Inferior parietal cortex (tissue), 1 donor: ENCODE results near the gene SLX4.
A peak's percentile ranks its signal among the peaks of the same experiment; 100 is the strongest.
"Not testable (repeated sequence)": the region's sequence is repeated elsewhere in the genome, so short reads cannot be mapped to it uniquely, and the experiment has no call there.

ENCODE experiments used
- DNase-seq: peaks from one replicate; pipeline ENCODE4 v3.0.0-alpha.2; 2016; ENCODE audit errors: extremely low spot score

SLX4 gene, protein sequence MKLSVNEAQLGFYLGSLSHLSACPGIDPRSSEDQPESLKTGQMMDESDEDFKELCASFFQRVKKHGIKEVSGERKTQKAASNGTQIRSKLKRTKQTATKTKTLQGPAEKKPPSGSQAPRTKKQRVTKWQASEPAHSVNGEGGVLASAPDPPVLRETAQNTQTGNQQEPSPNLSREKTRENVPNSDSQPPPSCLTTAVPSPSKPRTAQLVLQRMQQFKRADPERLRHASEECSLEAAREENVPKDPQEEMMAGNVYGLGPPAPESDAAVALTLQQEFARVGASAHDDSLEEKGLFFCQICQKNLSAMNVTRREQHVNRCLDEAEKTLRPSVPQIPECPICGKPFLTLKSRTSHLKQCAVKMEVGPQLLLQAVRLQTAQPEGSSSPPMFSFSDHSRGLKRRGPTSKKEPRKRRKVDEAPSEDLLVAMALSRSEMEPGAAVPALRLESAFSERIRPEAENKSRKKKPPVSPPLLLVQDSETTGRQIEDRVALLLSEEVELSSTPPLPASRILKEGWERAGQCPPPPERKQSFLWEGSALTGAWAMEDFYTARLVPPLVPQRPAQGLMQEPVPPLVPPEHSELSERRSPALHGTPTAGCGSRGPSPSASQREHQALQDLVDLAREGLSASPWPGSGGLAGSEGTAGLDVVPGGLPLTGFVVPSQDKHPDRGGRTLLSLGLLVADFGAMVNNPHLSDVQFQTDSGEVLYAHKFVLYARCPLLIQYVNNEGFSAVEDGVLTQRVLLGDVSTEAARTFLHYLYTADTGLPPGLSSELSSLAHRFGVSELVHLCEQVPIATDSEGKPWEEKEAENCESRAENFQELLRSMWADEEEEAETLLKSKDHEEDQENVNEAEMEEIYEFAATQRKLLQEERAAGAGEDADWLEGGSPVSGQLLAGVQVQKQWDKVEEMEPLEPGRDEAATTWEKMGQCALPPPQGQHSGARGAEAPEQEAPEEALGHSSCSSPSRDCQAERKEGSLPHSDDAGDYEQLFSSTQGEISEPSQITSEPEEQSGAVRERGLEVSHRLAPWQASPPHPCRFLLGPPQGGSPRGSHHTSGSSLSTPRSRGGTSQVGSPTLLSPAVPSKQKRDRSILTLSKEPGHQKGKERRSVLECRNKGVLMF (N-terminal part only)

DNA sequence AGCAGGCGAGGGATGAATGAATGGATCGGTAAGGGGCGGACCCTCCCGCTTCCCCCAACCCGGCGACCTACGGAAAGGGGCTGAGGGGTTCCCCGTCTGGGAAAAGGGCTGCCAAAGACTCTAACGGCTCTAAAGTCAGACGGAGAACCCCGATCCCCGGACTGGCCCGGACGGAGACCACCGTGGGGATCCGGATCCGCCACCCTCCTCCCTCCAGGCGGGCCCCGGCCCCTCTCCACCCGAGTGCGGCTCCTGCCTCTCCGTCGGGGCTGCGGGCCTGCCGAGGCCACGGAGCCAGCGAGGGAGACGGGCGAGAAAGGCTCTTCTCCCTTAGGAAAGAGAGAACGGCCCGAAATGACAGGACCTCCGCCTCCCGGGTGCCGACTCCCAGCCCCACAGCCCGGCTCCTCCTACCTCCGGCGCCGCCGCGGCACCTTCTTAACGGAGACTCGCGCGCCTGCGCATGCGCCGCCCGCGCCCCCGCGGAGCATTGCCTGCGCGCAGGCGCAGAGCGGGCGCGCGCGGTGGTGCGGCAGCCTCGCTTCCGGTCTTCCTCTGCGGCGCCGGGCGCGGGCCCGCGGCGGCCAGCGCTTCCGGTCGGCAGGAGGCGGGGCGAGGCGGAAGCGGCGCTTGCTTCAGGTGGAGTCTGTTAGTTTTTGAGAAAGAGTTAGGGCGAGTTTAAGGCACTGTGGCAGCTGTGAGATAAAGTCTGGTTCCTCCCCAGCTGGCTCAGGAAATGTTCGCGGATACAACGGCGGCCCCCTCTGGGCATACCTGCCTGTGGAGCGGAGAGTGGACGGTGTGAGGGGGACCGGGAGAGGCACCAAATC is at the start of gene SLX4:
Gene SLX4 (minus strand): TSS at position 461 of the 830 bp plus-strand sequence. CDS start 2,642 bp downstream, outside the sequence.
- DNase-seq: peak; percentile 87

DNA sequence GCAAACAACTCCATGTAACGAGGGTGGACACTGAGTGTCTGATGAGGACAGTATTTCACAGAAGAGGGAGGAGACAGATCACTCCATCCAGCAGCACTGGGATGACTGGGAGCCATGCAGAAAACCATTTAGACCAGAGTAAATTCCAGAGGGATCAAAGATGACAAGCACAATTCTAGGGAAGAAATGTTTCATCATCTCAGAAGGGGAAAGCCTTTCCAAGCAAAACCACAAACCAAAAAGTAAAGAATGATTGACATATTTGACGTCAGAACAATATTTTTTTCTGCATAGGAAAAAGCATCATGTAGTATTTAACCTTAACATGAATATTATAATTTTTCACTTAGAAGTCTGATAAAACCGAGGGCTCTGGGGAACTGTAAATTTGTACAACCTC is 47.8 kb upstream of the SLX4 start:
- DNase-seq: no peak

DNA sequence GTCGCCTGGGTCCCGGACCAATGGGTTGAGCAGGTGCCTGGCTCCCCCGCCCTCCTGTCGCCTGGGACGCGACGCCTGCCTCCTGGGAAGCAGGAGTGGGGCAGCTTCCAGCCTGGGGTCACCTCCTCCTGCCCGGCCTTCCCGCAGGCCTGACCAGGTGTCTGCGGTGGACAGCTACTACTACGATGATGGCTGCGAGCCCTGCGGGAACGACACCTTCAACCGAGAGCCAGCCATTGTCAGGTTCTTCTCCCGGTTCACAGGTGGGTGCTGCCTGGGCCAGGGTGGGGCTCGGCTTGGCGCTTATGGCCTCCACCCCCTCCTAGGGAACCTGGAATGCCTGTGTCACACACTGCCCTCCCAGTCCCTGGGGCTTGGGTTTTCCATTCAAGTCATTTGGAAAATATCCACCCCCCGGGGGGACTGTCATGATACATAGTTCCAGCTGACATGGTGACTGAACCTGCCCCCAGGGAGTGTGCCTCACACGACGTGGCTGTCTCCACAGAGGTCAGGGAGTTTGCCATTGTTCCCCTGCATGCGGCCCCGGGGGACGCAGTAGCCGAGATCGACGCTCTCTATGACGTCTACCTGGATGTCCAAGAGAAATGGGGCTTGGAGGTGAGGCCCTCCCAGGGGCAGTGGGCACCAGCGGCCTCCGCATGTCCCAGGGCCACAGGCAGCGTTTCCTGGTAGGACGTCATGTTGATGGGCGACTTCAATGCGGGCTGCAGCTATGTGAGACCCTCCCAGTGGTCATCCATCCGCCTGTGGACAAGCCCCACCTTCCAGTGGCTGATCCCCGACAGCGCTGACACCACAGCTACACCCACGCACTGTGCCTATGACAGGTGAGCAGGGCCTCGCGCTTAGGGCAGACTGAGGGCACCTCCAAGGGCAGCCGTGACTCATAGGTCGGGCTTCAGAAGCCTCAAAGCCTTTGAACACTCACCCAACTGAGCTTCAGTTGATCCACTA is 45.4 kb upstream of the SLX4 start:
- DNase-seq: no peak

DNA sequence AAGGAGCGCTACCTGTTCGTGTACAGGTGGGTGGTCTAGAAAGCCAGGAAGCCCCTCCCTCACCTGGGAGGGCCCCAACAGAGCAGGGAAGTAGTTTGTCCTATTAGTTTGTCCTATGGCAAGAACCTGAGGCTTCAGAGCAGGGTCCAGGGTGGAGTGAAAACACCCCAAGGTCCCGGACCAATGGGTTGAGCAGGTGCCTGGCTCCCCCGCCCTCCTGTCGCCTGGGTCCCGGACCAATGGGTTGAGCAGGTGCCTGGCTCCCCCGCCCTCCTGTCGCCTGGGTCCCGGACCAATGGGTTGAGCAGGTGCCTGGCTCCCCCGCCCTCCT is 44.7 kb upstream of the SLX4 start:
- not testable (repeated sequence) for DNase-seq

DNA sequence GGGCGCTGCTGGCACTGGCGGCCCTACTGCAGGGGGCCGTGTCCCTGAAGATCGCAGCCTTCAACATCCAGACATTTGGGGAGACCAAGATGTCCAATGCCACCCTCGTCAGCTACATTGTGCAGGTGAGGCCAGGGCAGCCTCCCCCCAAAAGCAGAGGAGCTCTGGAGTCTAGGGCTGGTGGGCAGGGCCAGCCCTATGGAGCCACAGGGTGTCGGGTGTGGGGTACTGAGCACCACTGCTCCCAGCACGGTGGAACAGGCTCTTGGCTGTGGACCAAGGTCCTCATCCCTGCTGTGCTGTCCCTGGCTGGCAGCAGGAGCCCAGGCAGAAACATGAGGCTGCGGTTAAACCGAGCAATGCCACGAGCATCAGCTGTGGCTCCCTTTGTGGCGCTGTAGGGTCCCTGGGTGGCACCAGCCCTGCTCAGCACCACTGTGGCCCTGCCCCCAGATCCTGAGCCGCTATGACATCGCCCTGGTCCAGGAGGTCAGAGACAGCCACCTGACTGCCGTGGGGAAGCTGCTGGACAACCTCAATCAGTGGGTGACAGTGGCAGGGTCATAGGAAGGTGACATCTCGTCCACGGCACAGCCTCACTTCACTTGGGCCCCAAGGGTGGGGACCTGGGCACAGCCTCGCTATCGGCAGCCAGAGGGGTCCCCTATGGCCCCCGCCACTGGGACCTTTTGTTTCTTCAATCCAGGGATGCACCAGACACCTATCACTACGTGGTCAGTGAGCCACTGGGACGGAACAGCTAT is 44.2 kb upstream of the SLX4 start:
- no peak for DNase-seq

DNA sequence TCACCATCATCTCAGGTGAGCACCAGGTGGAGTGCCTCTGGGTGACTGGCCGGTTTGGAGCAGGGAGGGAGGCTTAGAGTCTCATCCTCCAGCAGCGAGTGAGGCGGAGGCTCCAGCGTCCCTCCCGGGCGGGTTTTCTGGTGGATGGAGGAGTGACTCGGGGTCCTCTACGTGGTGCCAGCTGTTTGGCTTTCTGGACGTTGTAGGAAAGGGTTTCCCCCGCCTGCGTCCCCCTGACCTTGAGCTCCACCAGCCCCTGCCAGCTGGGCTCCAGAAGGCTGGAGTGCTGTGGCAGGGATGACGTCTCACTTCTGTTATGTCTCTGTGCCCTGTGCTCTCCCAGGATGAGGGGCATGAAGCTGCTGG is 43.6 kb upstream of the SLX4 start:
- no peak for DNase-seq

DNA sequence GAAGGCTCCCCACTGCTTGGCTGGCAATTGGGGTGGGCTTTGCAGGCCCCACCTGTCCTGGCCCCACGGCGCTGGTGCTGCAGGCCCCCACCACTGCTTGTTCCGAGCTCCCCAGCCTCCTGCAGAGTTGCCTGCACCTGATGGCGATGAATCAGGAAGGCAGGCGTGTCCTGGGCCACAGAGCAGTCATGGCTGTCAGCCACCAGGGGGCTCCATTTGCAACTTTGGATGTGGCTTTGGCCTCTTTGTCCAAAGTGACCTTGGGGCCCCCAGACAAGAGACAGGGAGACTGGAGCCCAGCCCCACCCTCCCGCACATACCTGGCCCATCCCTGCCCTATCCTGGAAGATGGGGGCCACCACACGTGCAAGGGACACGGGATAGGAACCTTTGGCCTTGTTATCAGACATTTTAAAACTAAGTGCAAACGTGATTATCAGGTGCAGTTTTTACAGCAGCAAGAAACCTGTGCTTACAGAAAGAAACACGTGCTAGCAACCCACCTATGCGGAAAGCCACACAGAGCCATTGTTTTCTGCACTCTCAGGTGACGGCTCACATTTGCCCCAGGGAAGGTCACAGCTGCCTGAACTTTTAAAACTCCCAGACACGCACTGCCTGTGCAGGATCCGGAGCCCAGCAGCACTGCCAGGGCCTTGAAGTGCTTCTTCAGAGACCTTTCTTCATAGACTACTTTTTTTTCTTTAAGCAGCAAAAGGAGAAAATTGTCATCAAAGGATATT is 43.0 kb upstream of the SLX4 start, which contains the start of gene DNASE1:
Gene DNASE1 (plus strand): TSS at position 443 of the 743 bp plus-strand sequence. CDS start 683 bp downstream, outside the sequence.
- peak; percentile 39 for DNase-seq

DNA sequence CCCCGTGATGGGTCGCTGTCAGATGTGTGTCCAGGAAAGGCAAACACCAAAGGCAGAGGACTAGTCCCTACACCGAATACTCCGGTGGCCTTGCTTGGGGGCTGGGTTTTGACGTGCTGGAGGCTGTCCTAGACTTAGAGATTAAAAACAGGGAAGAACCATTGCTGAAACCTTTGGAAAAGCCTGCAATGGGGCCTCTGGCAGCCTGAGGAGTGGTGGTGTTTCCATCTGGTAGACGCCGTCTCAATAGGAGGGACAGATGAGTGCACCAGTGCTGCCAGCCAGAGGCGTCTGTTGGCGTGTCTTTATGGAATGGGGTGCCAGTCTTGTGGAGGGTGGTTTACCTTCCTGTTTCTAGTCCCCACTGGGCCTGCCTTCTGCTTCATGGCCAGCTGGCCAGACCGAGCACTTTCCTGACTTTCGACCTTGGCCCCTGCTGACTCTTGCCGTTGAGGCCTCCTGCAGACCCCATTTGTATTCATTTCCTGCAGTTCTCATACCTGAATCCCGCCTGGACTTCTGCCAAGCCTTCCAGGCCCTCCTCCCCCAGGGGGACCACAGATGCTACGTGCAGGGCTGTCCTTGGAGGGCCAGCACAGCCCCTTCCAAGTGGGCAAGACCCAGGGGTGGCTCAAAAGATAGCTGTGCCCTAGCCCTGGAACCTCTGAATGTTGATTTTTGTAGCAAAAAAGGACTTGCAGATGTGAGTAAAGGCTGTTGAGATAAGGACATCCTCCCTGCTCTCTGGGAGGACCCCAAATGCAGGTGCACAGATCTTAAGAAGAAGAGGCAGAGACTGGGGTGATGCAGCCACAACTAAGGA is 41.2 kb upstream of the SLX4 start:
- no peak for DNase-seq

DNA sequence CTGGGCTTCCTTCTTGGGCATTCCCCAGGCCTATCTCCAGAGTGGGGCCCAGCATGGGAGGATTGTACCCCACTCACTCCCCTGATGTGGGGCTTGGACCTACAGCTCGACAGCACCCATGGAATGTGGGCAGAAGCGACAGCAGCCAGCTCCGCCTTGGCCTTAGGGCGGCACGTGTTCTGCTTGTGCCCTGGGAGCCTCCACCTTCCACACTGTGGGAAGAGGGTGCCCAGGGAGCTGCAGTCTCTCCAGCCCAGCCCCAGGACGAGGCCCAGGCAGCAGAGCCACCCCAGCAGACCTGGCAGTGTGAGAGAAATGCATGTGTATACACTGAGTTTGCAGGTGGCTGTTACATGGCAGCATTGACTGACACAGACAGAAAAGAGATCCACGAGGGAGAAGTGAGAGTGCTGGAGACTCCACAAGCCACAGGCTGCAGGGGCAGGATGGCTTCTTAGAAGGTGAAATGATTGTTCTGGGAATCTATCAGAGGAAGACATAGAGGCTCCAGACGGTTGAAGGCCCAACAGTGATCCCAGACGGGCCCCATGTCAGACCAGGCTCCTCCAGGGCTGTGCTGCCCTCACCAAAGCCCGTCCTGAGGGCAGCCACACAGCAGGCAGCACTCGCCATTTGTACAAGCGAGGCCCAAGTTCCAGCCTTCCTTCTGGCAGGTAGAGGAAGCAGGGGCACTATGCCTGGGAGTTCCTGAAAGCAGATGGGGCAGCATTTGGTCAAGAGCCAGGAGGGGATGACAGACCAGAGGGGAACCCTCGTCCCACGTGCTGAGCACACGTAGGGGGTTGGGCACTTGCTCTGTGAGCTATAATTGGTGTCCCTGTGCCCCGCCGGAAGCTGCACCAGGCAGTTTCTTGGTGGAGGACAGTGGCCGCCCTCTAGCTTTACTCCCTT is 40.3 kb upstream of the SLX4 start:
- DNase-seq: no peak

DNA sequence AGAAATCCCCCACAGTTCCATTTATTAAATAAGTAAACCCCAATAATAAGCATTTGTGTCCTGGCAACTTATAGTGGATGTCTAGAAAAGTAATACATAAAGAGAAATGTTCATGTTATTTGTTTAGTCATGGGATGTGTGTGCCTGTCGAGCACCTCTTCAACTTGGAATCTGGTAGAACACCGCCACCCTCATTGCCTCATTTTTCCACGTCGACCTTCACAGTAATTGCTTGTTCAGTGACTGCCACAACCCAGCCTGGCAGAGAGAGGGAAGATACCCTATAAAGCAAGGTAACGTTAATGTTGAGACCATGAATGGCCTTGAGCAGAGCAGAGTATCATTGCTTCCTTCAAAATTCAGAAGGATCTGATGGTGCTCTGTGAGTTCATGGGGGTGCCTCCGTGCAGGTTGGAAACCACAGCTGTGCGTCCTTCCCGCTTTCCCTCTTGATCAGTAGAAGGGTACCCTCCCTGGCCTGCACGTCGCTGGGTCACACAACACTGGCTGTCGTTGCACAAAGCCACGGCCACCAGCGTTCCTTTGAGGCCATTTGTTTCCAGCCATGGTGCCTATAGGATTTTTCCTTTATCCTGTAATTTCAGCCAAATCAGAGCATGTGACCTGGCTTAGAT is 39.3 kb upstream of the SLX4 start:
- no peak for DNase-seq

DNA sequence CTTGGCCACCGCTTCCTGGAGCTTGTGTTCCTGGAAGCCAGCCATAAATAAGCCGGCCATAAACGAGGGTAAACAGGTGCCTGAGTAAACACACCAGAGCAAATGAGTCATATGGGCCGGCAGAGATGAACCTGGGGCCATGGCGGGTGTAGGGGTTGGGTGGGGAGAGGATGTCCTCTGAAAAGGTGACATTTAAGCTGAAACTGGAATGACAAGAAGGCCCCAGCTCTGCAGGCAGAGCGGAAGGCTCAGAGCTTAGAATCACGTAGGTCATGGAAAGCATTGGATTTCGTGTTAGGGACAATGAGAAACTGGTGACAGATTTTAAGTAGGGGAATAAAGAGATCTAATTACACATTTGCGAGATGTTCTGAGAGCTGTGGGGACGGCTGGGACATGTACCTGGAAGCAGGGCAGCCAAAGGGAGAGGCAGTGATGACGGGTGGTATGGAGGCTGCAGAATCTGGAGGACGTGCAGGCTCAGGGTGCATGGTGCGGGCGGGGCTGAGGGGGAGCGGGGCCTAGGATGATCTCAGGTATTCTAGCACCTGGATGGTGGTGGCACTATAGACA is 35.0 kb upstream of the SLX4 start:
- no peak for DNase-seq

DNA sequence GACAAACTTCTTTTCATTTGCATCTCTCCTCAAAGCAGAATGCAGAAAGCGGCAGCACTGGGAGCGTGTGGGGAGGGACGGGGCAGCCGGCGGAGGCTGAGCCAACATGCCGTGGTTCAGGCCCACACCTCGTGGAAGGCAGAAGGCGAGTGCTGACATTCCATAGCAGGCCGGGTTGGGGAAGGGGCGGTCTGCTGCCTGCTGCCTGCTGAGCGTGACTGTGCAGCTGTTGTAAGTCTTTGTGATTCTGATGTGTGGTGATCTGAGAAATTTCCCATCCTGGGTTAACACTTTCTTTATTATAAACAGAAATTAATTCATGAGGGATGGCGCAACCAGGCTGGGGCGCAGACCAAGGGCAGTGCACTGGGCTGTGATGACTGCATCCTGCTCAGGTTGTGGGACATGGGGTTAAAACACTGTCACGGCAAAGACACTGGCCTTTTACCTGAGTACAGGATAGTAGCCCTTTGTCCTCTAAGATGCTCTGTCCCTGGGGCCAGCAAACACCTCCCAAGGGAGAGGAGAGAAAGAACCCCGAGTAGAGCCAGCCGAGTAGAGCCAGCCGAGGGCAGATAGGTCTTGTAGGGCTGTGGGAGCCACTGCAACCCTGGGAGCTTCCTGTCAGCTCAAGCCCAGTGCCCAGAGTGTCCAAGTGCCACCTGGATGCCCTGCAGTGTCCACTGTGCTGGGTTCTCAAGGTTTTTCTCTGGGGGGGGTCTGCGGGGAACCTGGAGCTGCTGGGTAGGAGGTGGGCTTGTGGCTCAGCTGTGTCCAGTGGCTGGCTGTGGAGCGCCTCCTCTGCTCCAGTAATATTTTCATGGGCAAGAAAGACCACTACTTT is 34.3 kb upstream of the SLX4 start:
- DNase-seq: no peak

DNA sequence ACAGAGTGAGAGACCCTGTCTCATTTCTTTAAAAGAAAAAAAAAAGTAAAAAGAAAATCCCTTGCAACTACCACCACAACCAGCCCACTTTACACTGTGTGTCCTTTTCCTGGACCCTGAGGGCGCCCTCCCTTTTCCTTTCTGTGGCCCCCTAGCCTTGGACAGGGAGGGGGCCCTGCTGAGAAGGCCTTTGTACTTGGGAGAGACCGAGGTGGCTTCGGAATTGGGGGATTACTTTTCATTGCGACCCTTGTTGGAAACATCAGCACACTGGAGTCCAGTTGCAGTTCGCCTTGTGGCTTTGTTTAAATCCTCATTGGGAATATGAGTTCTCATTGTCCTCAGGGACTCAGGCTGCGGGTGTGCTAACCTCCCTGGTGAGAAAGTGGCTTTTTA is 33.7 kb upstream of the SLX4 start:
- no peak for DNase-seq

DNA sequence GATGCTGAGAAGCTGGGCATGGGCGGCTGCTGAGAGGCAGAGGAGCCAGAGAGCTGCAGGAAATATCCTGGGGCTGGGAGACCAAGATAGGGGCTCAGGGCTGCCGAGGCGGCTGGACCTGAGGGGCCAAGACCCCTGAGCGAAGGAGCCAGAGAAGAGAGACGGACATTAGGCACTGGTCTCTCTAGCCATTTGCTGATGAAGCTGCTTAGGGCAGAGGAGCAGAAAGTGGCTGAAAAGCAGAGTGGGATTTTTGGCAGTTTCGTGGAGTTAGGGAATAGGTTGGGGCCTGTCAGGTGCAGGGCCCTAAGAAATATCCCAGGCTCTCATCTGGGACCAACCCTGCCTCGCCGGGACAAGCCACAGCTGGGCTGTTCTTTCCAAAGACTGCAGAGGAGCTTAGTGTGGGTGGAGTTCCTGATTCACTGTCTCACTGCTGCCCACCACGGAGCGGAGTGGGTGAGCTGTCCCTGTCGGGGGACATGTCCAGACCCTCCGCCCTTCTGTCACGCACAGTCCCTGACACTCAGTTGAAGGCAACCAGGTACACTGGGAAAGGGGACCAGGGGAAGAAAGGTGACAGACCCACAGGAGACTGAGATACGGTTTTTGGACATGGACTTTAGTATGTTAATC is 31.8 kb upstream of the SLX4 start:
- DNase-seq: no peak
